Activated naive CD8-positive, alpha-beta T cell treated with anti-CD3 and anti-CD28 coated beads, Interleukin-2, amount 10 ng/mL, durations not matched to agents 7 days and 5 days (primary cell): ENCODE results near the gene ERC1. TPM values are rescaled to one million over a fixed set of nuclear protein-coding genes. Genes with fewer than 3 reads are reported as not detected.

Experiments
- ATAC-seq: fragments of 150-1000 bp; cut with Tn5 transposase; one replicate; pipeline ENCODE4 v1.10.0; 2021; ENCODE audit warnings: low read depth, moderate library complexity
- POLR2A ChIA-PET: fragments of 350-600 bp; sonication (Branson Sonifier 250); formaldehyde crosslinking; loops from one replicate; lab custom pipeline; 2021; ENCODE audit warnings: antibody characterized with exemption; lab: Charles Lee
- DNase-seq: peaks from one replicate; pipeline ENCODE4 v3.0.0; 2021
- H3K27ac Mint-ChIP-seq: one replicate; pipeline ENCODE4 v1.8.0; 2022; ENCODE audit warnings: mild to moderate bottlenecking, mixed read lengths
- H3K27me3 Mint-ChIP-seq: one replicate; pipeline ENCODE4 v1.8.0; 2022; ENCODE audit warnings: mild to moderate bottlenecking, moderate library complexity, mixed read lengths
- H3K36me3 Mint-ChIP-seq: one replicate; pipeline ENCODE4 v1.8.0; 2021; ENCODE audit warnings: mild to moderate bottlenecking, mixed read lengths
- H3K4me1 Mint-ChIP-seq: one replicate; pipeline ENCODE4 v1.8.0; 2021; ENCODE audit warnings: mixed read lengths
- H3K4me3 Mint-ChIP-seq: one replicate; pipeline ENCODE4 v1.8.0; 2022; ENCODE audit warnings: mild to moderate bottlenecking, moderate library complexity, mixed read lengths
- H3K9me3 Mint-ChIP-seq: one replicate; pipeline ENCODE4 v1.8.0; 2021; ENCODE audit warnings: mixed read lengths
- total RNA-seq, 2 experiments: library from RNA; stranded (reverse); gene quantifications; one replicate each; pipeline ENCODE4 v1.2.3, GENCODE V29; 2021

The ERC1 gene
- total RNA-seq, 2 experiments from 2014 or later: 24.0 to 30.3 TPM

GRCh38 chr12:1542599-1542998 lies 551.6 kb downstream of the ERC1 start:
- Mint-ChIP-seq H3K27me3 (peaks cover 77% of the 10 kb centered on the region), H3K4me1 (no peaks in the 10 kb centered on the region), H3K36me3 (no peaks in the 10 kb centered on the region), H3K27ac (no peak overlapping the region), H3K9me3 (no peaks in the 10 kb centered on the region), H3K4me3 (no peak overlapping the region)
- no peak for DNase-seq
- no peak for ATAC-seq
- POLR2A ChIA-PET: no interaction called here

- H3K36me3 Mint-ChIP-seq: no peaks in the 10 kb centered on the region
- DNase-seq (no peak), ATAC-seq (no peak)
- no peak overlapping the region for H3K4me3 Mint-ChIP-seq
- no peaks in the 10 kb centered on the region for H3K9me3 Mint-ChIP-seq
- POLR2A ChIA-PET: no interaction called here
- no peaks in the 10 kb centered on the region for H3K4me1 Mint-ChIP-seq
- no peak overlapping the region for H3K27ac Mint-ChIP-seq
- H3K27me3 Mint-ChIP-seq: peaks cover 57% of the 10 kb centered on the region
Measured at GRCh38 chr12:1544996-1545700, 554.1 kb downstream of the ERC1 start.

Other genes with a start within 250 kb of the ERC1 start
- gene WNK1, start 238.6 kb upstream of the ERC1 start, total RNA-seq: 100 to 1,000 TPM; 201 to 204 TPM
- 10 to 100 TPM; 15.9 to 17.9 TPM for gene RAD52, start 41.5 kb upstream of the ERC1 start, total RNA-seq